Bronchial epithelial cell (primary cell): ENCODE measurements around the gene LRCH3. TPM values are rescaled to one million over a fixed set of nuclear protein-coding genes. Genes with fewer than 3 reads are reported as not detected.

Experiments
- DNase-seq: peaks from one replicate; pipeline ENCODE4 v3.0.0-alpha.2; 2010; ENCODE audit warnings: low read depth
- FAIRE-seq: peaks from 2 replicates; lab custom pipeline; 2011; peaks lifted over from hg19 to GRCh38; lab: Jason Lieb, UNC
- H3K27me3 ChIP-seq: 2 replicates; pipeline ENCODE4 v1.5.1; 2011; ENCODE audit warnings: low read length; ENCODE audit not compliant: control insufficient read depth, insufficient read depth
- H3K36me3 ChIP-seq: 2 replicates; pipeline ENCODE4 v1.5.1; 2011; ENCODE audit warnings: low read length; ENCODE audit not compliant: control insufficient read depth, insufficient read depth
- H3K4me3 ChIP-seq: 2 replicates; pipeline ENCODE4 v1.5.1; 2011; ENCODE audit warnings: mild to moderate bottlenecking, low read depth, low read length, control low read depth
- CTCF ChIP-seq: IDR thresholded peaks from 2 replicates; pipeline ENCODE4 v1.5.1; 2011; ENCODE audit warnings: mild to moderate bottlenecking, moderate library complexity, low read length, control low read depth, inconsistent platforms; ENCODE audit not compliant: insufficient read depth, severe bottlenecking
- total RNA-seq: library from RNA; depleted of rRNA; stranded (reverse); fragments of >200 nt; gene quantifications from 2 replicates; pipeline ENCODE4 v1.2.1, GENCODE V29; 2014

Gene LRCH3
- total RNA-seq, 1 donor from 2014 or later: 25.5 TPM

- Histone ChIP-seq H3K36me3 (no peaks in the 10 kb centered on the region), H3K27me3 (no peaks in the 10 kb centered on the region), H3K4me3 (peak overlapping the region; percentile 74)
- no peak for TF ChIP-seq CTCF
- DNase-seq: peak; percentile 53
- no peak for FAIRE-seq
Measured at GRCh38 chr3:197749315-197749600, 41.8 kb upstream of the LRCH3 start.

GRCh38 chr3:197749601-197750395 is 41.3 kb upstream of the LRCH3 start, which contains the start of gene FYTTD1:
Gene FYTTD1, plus strand, starts transcription at chr3:197749883. Its CDS starts 89 bp downstream, at chr3:197749972.
- TF ChIP-seq CTCF: peak; percentile 43
- Histone ChIP-seq H3K36me3 (no peaks in the 10 kb centered on the region), H3K4me3 (peak within 1 kb of the TSS; percentile 74), H3K27me3 (no peaks in the 10 kb centered on the region)
- peak; percentile 57 for DNase-seq
- FAIRE-seq: no peak

- H3K4me3 ChIP-seq: peak overlapping the region; percentile 74
- FAIRE-seq: no peak
- H3K27me3 ChIP-seq: no peaks in the 10 kb centered on the region
- TF ChIP-seq CTCF: no peak
- DNase-seq: peak; percentile 60
- H3K36me3 ChIP-seq: no peaks in the 10 kb centered on the region
Measured at GRCh38 chr3:197750396-197750831, 40.6 kb upstream of the LRCH3 start.

- H3K4me3 ChIP-seq: peak overlapping the region; percentile 74
- H3K27me3 ChIP-seq: no peaks in the 10 kb centered on the region
- DNase-seq: peak; percentile 42
- TF ChIP-seq CTCF: no peak
- H3K36me3 ChIP-seq: no peaks in the 10 kb centered on the region
- no peak for FAIRE-seq
Measured at GRCh38 chr3:197750858-197751737, 40.0 kb upstream of the LRCH3 start.

GRCh38 chr3:197752107-197752506 is 38.9 kb upstream of the LRCH3 start:
- no peak overlapping the region for H3K4me3 ChIP-seq
- FAIRE-seq (no peak), DNase-seq (no peak)
- no peak for TF ChIP-seq CTCF
- peaks cover 1% of the 10 kb centered on the region for H3K36me3 ChIP-seq
- H3K27me3 ChIP-seq: no peaks in the 10 kb centered on the region
